ENCODE results near the gene SNX15.
A peak's percentile ranks its signal among the peaks of the same experiment; 100 is the strongest.

The SNX15 gene

GRCh38 chr11:65056999-65057398 lies 29.8 kb downstream of the SNX15 start:
- DNase-seq (ENCODE audit: low read depth in 2 of 2), result no peak

- DNase-seq (ENCODE audit: low read depth in 2 of 2), result no peak
These were observed 30.3 kb downstream of the SNX15 start for GRCh38 chr11:65057526-65057925.

GRCh38 chr11:65058012-65058411 lies 30.8 kb downstream of the SNX15 start:
- DNase-seq (ENCODE audit: low read depth in 2 of 2), result no peak

GRCh38 chr11:65058419-65059054 lies 31.3 kb downstream of the SNX15 start, which contains the start of gene NAALADL1:
TSS of gene NAALADL1 (minus strand) at chr11:65058553. CDS start at chr11:65058521, 32 bp downstream.
- DNase-seq (ENCODE audit: low read depth in 2 of 2), result no peak

GRCh38 chr11:65059523-65059922 lies 32.3 kb downstream of the SNX15 start:
- no peak for DNase-seq (ENCODE audit: low read depth in 2 of 2)

- no peak for DNase-seq (ENCODE audit: low read depth in 2 of 2)
These were observed 33.0 kb downstream of the SNX15 start for GRCh38 chr11:65059959-65060824.

- no peak for DNase-seq (ENCODE audit: low read depth in 2 of 2)
These were observed 33.7 kb downstream of the SNX15 start for GRCh38 chr11:65060913-65061408.

GRCh38 chr11:65063532-65063931 lies 36.3 kb downstream of the SNX15 start:
- no peak for DNase-seq (ENCODE audit: low read depth in 2 of 2)

- DNase-seq (ENCODE audit: low read depth in 2 of 2), result no peak
These were observed 37.6 kb downstream of the SNX15 start for GRCh38 chr11:65064847-65065240.

GRCh38 chr11:65065851-65066250 lies 38.6 kb downstream of the SNX15 start:
- no peak for DNase-seq (ENCODE audit: low read depth in 2 of 2)

- DNase-seq (ENCODE audit: low read depth in 2 of 2), result no peak
These were observed 39.1 kb downstream of the SNX15 start for GRCh38 chr11:65066315-65066714.

GRCh38 chr11:65066805-65067291 lies 39.6 kb downstream of the SNX15 start:
- DNase-seq (ENCODE audit: low read depth in 2 of 2), result no peak

GRCh38 chr11:65067446-65067845 lies 40.2 kb downstream of the SNX15 start:
- DNase-seq (ENCODE audit: low read depth in 2 of 2), result no peak

GRCh38 chr11:65069217-65069616 lies 42.0 kb downstream of the SNX15 start:
- DNase-seq (ENCODE audit: low read depth in 2 of 2), result no peak

GRCh38 chr11:65071907-65072630 lies 44.8 kb downstream of the SNX15 start:
- DNase-seq (ENCODE audit: low read depth in 2 of 2), result no peak

- no peak for DNase-seq (ENCODE audit: low read depth in 2 of 2)
These were observed 45.4 kb downstream of the SNX15 start for GRCh38 chr11:65072631-65072966.

GRCh38 chr11:65077451-65077850 lies 50.2 kb downstream of the SNX15 start:
- DNase-seq (ENCODE audit: low read depth in 2 of 2), result no peak

- DNase-seq (ENCODE audit: low read depth in 2 of 2), result peak; percentile 43 to 48
These were observed 50.9 kb downstream of the SNX15 start for GRCh38 chr11:65078151-65078550.

- no peak for DNase-seq (ENCODE audit: low read depth in 2 of 2)
These were observed 51.6 kb downstream of the SNX15 start for GRCh38 chr11:65078786-65079342.

- DNase-seq (ENCODE audit: low read depth in 2 of 2), result no peak
These were observed 56.0 kb downstream of the SNX15 start for GRCh38 chr11:65083134-65083833.
